NOMO-1 treated with DMSO at 0.1 percent for 48 hours (cell line): ENCODE data around the gene DEDD.
"Not testable (repeated sequence)": the region's sequence is repeated elsewhere in the genome, so short reads cannot be mapped to it uniquely, and the experiment has no call there.

ENCODE experiments used
- DNase-seq: peaks from one replicate; lab custom pipeline; 2025; ENCODE audit not compliant: unreplicated experiment; lab: John Stamatoyannopoulos, UW

DEDD gene

DNA sequence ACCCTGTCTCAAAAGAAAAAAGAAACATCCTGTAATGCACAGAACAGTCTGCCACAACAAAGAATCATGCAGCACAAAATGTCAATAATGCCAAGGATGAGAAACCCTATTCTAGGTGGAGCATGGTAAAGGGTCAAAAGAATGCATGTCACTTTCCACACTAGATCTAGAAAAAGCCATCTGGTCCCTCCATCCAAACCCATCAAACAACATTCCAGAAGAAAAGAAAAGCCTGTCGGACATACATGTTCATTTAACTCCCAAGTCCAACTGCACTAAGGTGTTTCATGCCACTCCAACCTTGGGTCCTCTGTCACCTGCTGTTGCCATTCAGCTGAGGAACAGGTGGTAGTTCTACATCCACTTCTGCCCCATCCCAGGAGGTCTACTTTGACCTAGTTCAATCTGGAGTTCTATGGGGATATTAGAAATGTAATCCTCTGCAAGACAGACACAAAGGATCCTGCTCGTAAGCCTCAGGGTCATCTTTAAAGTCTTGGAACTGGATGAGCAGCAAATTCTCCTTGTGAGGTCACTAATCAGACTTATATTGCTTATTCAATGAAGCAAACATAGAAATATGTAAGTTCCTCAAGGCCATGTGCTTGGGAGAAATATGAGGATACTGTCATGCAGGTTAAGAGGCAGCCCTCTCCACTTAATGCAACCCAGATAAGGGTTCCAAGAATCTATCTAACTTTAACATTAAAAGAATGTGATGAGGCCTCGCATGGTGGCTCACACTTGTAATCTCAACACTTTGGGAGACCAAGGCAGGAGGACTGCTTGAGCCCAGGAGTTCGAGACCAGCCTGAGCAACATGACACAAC, 3.7 kb downstream of the DEDD start:
- DNase-seq = no peak

GRCh38 chr1:161127649-161128048, 4.8 kb downstream of the DEDD start:
- peak; percentile 41 for DNase-seq

- DNase-seq = no peak
Observed at GRCh38 chr1:161122967-161123366, 9.5 kb downstream of the DEDD start.

- peak; percentile 59 for DNase-seq
Observed at GRCh38 chr1:161121834-161122233, 10.6 kb downstream of the DEDD start.

- no peak for DNase-seq
Observed at GRCh38 chr1:161121042-161121650, 11.3 kb downstream of the DEDD start.

DNA sequence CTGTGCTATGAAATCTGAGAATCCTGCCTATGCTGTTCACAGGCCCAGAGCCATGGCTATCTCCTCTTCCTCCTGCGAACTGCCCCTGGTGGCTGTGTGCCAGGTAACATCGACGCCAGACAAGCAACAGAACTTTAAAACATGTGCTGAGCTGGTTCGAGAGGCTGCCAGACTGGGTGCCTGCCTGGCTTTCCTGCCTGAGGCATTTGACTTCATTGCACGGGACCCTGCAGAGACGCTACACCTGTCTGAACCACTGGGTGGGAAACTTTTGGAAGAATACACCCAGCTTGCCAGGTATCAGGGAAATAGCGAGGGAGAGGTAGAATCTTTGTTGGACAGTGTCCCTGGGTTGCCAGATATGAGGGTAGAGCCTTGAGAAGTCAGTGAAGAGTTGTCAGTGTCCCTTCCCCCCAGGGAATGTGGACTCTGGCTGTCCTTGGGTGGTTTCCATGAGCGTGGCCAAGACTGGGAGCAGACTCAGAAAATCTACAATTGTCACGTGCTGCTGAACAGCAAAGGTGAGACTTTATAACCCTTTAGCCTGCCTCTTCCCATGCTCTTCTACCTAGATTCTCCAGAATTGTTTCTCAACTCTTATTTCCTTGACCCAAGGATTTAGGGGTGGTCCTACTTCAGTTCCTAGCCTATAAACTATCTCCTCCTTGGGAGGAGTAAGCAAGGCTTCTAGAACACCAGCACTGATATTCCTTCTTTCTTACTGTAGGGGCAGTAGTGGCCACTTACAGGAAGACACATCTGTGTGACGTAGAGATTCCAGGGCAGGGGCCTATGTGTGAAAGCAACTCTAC, 13.2 kb downstream of the DEDD start:
- peak; percentile 44 for DNase-seq

DNA sequence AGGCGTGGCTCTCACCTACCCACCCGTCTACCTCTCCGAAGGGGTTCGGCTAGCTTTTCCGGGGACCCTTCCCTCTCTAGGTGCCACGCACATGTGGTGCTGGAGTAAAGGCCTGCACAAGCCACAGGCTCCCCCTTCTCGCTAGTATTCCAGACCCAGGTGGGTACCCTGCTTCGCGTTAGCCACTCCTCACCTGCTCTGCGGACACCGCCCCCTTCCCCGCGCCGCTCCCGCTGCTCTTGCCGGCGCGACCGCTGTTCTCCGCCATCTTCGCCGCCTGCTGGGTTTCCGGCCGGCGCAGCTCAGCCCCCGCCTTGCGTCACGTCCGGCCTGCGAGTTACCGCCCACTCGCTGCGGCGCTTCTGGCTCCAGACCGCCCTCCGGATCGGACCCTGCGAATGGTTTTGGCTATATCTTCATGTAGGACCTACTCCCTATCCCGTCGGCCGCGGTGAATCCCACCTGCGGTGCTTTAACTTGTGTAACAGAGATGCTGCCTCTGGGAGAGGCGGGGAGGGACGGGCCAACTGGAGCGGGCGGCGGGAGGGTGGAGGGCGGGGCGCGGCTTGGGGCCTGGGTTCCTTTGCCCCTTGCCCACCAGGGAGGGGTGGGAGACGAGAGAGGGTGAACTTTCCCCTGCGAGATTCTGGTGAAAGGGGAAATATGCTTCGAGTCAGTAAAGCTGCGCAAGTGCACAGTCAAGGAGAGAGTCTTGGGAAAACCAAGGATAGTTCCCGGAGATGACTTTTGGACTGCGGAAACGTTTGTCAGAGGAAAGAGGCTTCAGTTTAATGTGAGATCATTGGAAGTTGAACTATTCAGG, 14.5 kb downstream of the DEDD start, which contains the start of the genes NIT1 and PFDN2:
NIT1 (plus strand) TSS at position 347 of the 823 bp plus-strand sequence; CDS start at position 419, 72 bp downstream.
PFDN2 (minus strand) TSS at position 279 of the 823 bp plus-strand sequence; CDS start at position 268, 11 bp downstream.
- peak; percentile 76 for DNase-seq

GRCh38 chr1:161115961-161116360, 16.5 kb downstream of the DEDD start:
- DNase-seq = not testable (repeated sequence)

DNA sequence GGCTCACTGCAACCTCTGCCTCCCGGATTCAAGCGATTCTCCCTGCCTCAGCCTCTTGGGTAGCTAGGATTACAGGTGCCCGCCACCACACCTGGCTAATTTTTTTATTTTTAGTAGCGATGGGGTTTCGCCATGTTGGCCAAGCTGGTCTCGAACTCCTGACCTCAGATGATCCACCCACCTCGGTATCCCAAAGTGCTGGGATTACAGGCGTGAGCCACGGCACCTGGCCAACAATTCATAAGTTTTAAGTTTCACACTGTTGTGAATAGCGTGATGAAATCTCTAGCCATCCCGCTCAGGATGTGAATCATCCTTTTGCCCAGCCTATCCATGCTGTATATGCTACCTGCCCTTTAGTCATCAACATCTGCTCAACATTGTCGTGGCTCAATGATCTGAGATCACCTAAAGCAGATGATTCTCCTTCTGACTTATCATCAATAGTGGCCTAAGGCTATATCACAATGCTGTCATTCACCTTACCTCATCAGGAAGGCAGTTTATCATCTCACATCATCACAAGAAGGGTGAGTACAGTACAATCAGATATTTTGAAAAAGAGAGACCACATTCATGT, 17.2 kb downstream of the DEDD start:
- peak; percentile 16 for DNase-seq

DNA sequence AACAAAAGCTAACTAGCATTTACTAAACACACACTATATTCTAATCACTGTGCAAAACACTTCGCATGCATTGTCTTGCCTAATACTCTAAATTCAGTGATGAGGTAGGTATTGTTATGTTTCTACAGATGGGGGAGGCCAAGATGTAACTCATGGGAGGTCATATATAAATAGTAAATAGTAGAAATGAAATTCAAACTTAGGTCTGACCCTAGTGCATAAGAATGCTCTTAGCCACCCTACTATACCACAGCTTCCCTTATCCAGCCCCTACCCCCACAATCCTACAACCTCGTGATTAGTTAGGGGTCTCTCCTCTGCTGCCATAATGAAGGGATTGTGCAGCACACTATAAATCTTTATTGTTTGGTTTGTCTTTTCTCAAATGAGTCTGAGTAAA, 17.9 kb downstream of the DEDD start:
- DNase-seq = no peak

DNA sequence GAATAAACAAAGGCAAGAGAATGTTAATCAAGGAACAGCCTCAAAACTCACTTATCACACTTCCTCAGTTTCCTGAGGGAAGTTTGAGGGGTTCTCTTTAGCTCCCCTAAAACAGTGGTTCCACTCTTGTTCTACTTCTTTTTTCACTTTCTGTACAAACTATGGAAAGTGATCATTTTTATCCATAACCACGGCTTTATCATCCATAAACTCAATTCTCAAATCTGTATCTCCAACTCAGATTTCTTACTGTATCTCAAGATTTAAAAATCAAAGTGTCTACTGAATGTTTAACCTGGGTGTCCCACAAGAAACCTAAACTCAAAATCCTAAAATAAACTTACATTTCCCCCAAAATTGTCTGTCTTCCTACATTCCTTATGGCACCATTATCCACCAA, 18.6 kb downstream of the DEDD start:
- no peak for DNase-seq

GRCh38 chr1:161111527-161111926, 20.9 kb downstream of the DEDD start:
- peak; percentile 73 for DNase-seq

DNA sequence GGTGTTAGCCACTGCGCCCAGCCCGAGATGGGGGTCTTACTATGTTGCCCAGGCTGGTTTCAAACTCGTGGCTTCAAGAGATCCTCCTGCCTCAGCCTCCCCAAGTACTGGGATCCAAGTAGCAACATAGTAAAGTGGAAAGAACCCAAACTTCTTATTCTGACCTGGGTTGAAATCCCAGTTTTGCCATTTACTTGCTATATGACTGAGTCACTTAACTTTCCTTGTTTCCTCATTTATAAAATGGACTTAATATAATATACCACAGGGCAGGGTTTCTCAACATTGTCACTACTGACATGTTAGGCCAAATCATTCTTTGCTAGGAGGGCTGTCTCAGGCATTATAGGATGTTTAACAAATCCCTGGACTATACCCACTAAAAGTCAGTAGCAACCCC, 21.4 kb downstream of the DEDD start:
- no peak for DNase-seq

GRCh38 chr1:161106431-161106830, 26.0 kb downstream of the DEDD start:
- DNase-seq = no peak

DNA sequence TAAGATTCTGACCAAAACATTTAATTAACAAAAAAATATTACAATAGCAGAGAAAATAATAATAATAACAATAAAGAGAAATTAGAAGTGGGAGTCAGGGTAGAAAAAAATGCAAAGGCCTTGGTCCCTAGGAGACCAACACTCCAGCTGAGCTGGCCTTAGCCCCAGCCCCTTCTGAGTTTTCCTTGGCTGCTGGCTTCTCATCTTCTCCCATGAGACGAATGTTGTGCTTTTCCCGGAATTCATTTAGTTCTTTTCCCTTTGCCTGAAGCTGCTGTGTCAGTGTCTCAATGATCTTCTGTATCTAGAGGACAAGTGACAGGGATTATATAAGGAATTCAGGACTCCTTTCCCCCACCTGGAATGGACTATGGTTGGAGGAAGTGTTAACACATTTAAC, 31.9 kb downstream of the DEDD start:
- DNase-seq = no peak

DNA sequence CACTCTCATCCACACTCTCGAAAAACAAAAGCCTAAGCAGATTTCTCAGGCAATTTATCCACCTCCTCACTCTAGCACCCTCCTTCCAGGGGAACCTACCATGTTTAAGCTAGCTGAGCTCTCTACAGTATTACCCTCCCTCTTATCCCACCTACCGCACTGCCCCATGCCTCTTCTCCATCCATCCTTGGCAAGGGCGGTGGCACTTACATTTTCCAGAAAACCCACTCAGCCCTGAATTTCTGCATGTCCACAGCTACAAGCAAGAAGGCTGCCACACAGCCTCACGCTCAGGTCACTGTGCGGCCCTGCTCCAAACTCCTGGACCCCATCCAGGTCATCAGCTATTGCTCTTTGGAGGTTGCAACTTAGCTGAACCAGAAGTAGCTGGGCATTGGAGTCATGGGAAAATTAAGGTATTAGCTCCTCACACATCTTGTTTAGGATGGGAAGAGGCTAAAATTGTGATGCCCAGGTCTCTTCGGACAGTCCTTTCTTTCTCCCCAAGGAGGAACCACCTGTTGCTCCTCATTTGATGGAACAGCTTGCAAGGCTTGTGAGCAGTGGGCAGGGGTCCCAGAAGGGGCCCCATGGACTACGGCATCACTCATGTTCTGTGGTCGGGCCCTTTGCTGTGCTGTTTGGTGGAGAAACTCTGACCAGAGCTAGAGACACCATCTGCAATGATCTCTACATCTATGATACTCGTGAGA, 33.2 kb downstream of the DEDD start:
- DNase-seq = no peak

- no peak for DNase-seq
Observed at GRCh38 chr1:161098210-161099068, 34.0 kb downstream of the DEDD start, which contains the start of gene KLHDC9. Gene KLHDC9 (plus strand): TSS chr1:161098361. CDS start chr1:161098536, 175 bp downstream.

DNA sequence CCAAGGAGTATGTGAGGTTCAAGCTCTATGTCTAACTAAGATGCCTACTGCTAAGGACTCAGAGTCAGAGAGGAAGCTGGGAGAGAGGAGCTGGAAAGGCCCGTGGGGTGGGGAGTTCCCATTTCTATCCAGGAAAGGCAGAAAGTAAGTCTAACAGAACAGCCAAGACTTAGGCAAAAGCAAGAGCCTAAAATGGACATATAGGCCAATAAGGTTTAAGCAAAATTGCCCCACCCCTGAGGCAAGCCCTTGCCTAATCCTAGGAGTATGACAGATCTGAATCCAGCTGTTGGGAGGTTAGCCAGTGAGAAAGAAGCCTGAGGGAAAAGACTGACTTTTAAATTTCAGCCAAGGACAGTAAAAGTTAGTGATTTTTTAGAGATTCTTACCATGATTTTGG, 35.9 kb downstream of the DEDD start:
- no peak for DNase-seq

DNA sequence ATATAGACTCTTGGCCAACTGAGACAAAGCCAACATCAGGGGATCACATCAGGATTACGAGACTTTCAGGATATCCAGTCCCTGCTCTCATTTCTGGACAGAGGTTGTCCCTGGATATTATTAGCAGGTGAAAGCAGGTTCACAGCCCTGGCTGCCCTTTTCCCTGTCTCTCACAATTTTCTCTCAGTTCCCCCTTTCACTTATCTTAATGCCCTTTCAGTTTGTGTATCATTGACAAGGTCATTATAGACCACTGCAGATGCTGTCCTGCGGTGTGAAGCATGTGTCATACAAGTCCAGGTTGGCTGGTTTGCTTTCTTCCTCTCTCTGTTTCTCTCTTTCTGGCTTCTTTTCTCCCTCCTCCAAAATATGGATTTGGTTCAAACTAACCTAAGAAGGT, 36.5 kb downstream of the DEDD start:
- no peak for DNase-seq
